WTC11 (cell line): ENCODE results near the gene USP47. TPM values are rescaled to one million over a fixed set of nuclear protein-coding genes. Genes with fewer than 3 reads are reported as not detected.

Experiments
- ATAC-seq: fragments of 200-7000 bp; cut with Tn5 transposase; 2 replicates; pipeline ENCODE4 v1.10.0; 2021; ENCODE audit warnings: mild to moderate bottlenecking, moderate library complexity
- CTCF ChIA-PET: fragments of 300-600 bp; sonication (Branson Sonifier 250); formaldehyde crosslinking; loops from one replicate; lab custom pipeline; 2021; ENCODE audit warnings: antibody characterized with exemption; lab: Charles Lee
- POLR2A ChIA-PET: fragments of 350-600 bp; sonication (Branson Sonifier 250); formaldehyde crosslinking; loops from one replicate; lab custom pipeline; 2021; ENCODE audit warnings: antibody characterized with exemption; lab: Charles Lee
- DNase-seq: peaks from one replicate; pipeline ENCODE4 v3.0.0; 2021; ENCODE audit warnings: low spot score
- H3K27ac Mint-ChIP-seq: 2 replicates; pipeline ENCODE4 v1.8.0; 2021; ENCODE audit warnings: mixed read lengths
- H3K27me3 Mint-ChIP-seq: 2 replicates; pipeline ENCODE4 v1.8.0; 2021; ENCODE audit warnings: low read depth, mild to moderate bottlenecking, moderate library complexity, mixed read lengths
- H3K36me3 Mint-ChIP-seq: 2 replicates; pipeline ENCODE4 v1.8.0; 2021; ENCODE audit warnings: mixed read lengths
- H3K4me1 Mint-ChIP-seq: 2 replicates; pipeline ENCODE4 v1.8.0; 2022; ENCODE audit warnings: mixed read lengths
- H3K4me3 Mint-ChIP-seq: 2 replicates; pipeline ENCODE4 v1.8.0; 2021; ENCODE audit warnings: mild to moderate bottlenecking, moderate library complexity, mixed read lengths
- H3K9me3 Mint-ChIP-seq: 2 replicates; pipeline ENCODE4 v1.8.0; 2021; ENCODE audit warnings: mixed read lengths
- CBFB ChIP-seq: sonication (generic); formaldehyde crosslinking; IDR thresholded peaks from 2 replicates; pipeline ENCODE4 v1.8.1; 2022; ENCODE audit warnings: mild to moderate bottlenecking, low read depth, missing genetic modification reagents
- CREM ChIP-seq: sonication (generic); formaldehyde crosslinking; IDR thresholded peaks from 2 replicates; pipeline ENCODE4 v1.8.1; 2022; ENCODE audit warnings: mild to moderate bottlenecking, missing genetic modification reagents, moderate library complexity
- E2F1 ChIP-seq: sonication (generic); formaldehyde crosslinking; IDR thresholded peaks from 2 replicates; pipeline ENCODE4 v1.8.0; 2022; ENCODE audit warnings: mild to moderate bottlenecking, missing genetic modification reagents
- ERG ChIP-seq: fragments of 250-450 bp; sonication (Bioruptor Pico); IDR thresholded peaks from 2 replicates; pipeline ENCODE4 v1.8.0; 2021; ENCODE audit warnings: mild to moderate bottlenecking
- IRF1 ChIP-seq: sonication (generic); formaldehyde crosslinking; IDR thresholded peaks from 2 replicates; pipeline ENCODE4 v1.8.0; 2023; ENCODE audit warnings: missing genetic modification reagents
- KAT7 ChIP-seq: sonication (generic); formaldehyde crosslinking; IDR thresholded peaks from 2 replicates; pipeline ENCODE4 v1.8.1; 2023; ENCODE audit warnings: missing genetic modification reagents, mild to moderate bottlenecking, borderline replicate concordance
- NR2C2 ChIP-seq: sonication (generic); formaldehyde crosslinking; IDR thresholded peaks from 2 replicates; pipeline ENCODE4 v1.8.0; 2022; ENCODE audit warnings: mild to moderate bottlenecking, missing genetic modification reagents
- RORB ChIP-seq: fragments of 250-450 bp; sonication (Bioruptor Pico); IDR thresholded peaks from 2 replicates; pipeline ENCODE4 v1.9.0; 2021; ENCODE audit warnings: mild to moderate bottlenecking
- TEAD4 ChIP-seq: sonication (generic); formaldehyde crosslinking; IDR thresholded peaks from 2 replicates; pipeline ENCODE4 v1.8.0; 2022; ENCODE audit warnings: mild to moderate bottlenecking, missing genetic modification reagents
- TP53 ChIP-seq: sonication (generic); formaldehyde crosslinking; IDR thresholded peaks from 2 replicates; pipeline ENCODE4 v1.8.1; 2023; ENCODE audit warnings: mild to moderate bottlenecking, missing genetic modification reagents
- ZBTB21 ChIP-seq: sonication (generic); formaldehyde crosslinking; IDR thresholded peaks from 2 replicates; pipeline ENCODE4 v1.8.1; 2023; ENCODE audit warnings: mild to moderate bottlenecking, missing genetic modification reagents, borderline replicate concordance
- ZNF317 ChIP-seq: sonication (generic); formaldehyde crosslinking; IDR thresholded peaks from 2 replicates; pipeline ENCODE4 v1.8.1; 2023; ENCODE audit warnings: low read depth, mild to moderate bottlenecking, moderate library complexity, missing genetic modification reagents, borderline replicate concordance
- ZNF416 ChIP-seq: fragments of 250-450 bp; sonication (Bioruptor Pico); IDR thresholded peaks from 2 replicates; pipeline ENCODE4 v1.9.0; 2021; ENCODE audit warnings: mild to moderate bottlenecking, inconsistent platforms
- total RNA-seq: library from RNA; stranded (reverse); gene quantifications from 3 replicates; pipeline ENCODE4 v1.2.3, GENCODE V29; 2021
- TF ChIP-seq, protein P1 (sequence below): fragments of 250-450 bp; sonication (Bioruptor Pico); IDR thresholded peaks from 2 replicates; pipeline ENCODE4 v1.9.0; 2021; ENCODE audit warnings: mild to moderate bottlenecking
- TF ChIP-seq, protein P2 (sequence below): sonication (generic); formaldehyde crosslinking; IDR thresholded peaks from 2 replicates; pipeline ENCODE4 v1.8.0; 2023; ENCODE audit warnings: missing genetic modification reagents, mild to moderate bottlenecking, borderline replicate concordance

Gene USP47
- total RNA-seq, 1 experiment from 2014 or later = 19.7 TPM

DNA sequence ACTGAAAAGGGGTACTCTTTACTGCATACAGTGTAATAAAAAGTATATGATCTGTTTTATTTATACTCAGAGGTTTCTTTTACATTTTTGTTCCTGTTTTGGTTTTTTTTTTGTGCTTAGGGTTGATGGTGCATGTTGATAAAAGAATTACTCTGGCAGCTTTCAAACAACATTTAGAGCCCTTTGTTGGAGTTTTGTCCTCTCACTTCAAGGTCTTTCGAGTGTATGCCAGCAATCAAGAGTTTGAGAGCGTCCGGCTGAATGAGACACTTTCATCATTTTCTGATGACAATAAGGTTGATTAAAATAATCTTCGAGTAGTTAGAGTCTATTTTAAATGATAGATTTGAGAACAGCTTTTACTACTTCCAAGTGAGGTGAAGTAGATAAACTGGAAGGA is 106.1 kb downstream of the USP47 start:
- ATAC-seq (no peak), DNase-seq (no peak)
- Mint-ChIP-seq H3K36me3 (peaks cover 11% of the 10 kb centered on the region), H3K9me3 (no peaks in the 10 kb centered on the region), H3K27ac (no peak overlapping the region), H3K4me1 (no peaks in the 10 kb centered on the region), H3K27me3 (no peaks in the 10 kb centered on the region), H3K4me3 (no peak overlapping the region)
- ChIA-PET POLR2A (no interaction called here), CTCF (interaction anchor here (1.6 to 1.7 kb wide), 2 partner anchors 18 to 97 kb away, joined by 5 to 13 read pairs; no protein-coding TSS in a partner anchor)
- no peak for TF ChIP-seq ZNF416 (CRISPR knock-in tag)
- no peak for TF ChIP-seq RORB (CRISPR knock-in tag)
- TF ChIP-seq KAT7 = no peak
- no peak for TF ChIP-seq E2F1

GRCh38 chr11:11948242-11948947 is 106.6 kb downstream of the USP47 start:
- H3K4me1 Mint-ChIP-seq = no peaks in the 10 kb centered on the region
- DNase-seq (no peak), ATAC-seq (no peak)
- ChIA-PET POLR2A (no interaction called here), CTCF (interaction anchor here (1.6 to 1.7 kb wide), 2 partner anchors 18 to 96 kb away, joined by 5 to 13 read pairs; no protein-coding TSS in a partner anchor)
- H3K9me3 Mint-ChIP-seq = no peaks in the 10 kb centered on the region
- no peak for TF ChIP-seq IRF1 (CRISPR knock-in tag)
- no peak for TF ChIP-seq ERG (CRISPR knock-in tag)
- TF ChIP-seq TP53 (CRISPR knock-in tag) = no peak
- TF ChIP-seq ZNF317 (CRISPR knock-in tag) = no peak
- TF ChIP-seq TEAD4 = no peak
- no peak for TF ChIP-seq CREM (CRISPR knock-in tag)
- TF ChIP-seq NR2C2 (CRISPR knock-in tag) = no peak
- no peak for TF ChIP-seq CBFB (CRISPR knock-in tag)
- TF ChIP-seq, protein P1, sequence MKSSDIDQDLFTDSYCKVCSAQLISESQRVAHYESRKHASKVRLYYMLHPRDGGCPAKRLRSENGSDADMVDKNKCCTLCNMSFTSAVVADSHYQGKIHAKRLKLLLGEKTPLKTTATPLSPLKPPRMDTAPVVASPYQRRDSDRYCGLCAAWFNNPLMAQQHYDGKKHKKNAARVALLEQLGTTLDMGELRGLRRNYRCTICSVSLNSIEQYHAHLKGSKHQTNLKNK = no peak
- TF ChIP-seq, protein P2, sequence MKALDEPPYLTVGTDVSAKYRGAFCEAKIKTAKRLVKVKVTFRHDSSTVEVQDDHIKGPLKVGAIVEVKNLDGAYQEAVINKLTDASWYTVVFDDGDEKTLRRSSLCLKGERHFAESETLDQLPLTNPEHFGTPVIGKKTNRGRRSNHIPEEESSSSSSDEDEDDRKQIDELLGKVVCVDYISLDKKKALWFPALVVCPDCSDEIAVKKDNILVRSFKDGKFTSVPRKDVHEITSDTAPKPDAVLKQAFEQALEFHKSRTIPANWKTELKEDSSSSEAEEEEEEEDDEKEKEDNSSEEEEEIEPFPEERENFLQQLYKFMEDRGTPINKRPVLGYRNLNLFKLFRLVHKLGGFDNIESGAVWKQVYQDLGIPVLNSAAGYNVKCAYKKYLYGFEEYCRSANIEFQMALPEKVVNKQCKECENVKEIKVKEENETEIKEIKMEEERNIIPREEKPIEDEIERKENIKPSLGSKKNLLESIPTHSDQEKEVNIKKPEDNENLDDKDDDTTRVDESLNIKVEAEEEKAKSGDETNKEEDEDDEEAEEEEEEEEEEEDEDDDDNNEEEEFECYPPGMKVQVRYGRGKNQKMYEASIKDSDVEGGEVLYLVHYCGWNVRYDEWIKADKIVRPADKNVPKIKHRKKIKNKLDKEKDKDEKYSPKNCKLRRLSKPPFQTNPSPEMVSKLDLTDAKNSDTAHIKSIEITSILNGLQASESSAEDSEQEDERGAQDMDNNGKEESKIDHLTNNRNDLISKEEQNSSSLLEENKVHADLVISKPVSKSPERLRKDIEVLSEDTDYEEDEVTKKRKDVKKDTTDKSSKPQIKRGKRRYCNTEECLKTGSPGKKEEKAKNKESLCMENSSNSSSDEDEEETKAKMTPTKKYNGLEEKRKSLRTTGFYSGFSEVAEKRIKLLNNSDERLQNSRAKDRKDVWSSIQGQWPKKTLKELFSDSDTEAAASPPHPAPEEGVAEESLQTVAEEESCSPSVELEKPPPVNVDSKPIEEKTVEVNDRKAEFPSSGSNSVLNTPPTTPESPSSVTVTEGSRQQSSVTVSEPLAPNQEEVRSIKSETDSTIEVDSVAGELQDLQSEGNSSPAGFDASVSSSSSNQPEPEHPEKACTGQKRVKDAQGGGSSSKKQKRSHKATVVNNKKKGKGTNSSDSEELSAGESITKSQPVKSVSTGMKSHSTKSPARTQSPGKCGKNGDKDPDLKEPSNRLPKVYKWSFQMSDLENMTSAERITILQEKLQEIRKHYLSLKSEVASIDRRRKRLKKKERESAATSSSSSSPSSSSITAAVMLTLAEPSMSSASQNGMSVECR (CRISPR knock-in tag) = no peak
- TF ChIP-seq ZBTB21 = no peak
- H3K36me3 Mint-ChIP-seq = peaks cover 14% of the 10 kb centered on the region
- no peak overlapping the region for H3K27ac Mint-ChIP-seq
- no peak overlapping the region for H3K4me3 Mint-ChIP-seq
- no peaks in the 10 kb centered on the region for H3K27me3 Mint-ChIP-seq
